Stimulated activated CD4-positive, alpha-beta T cell treated with anti-CD3 and anti-CD28 coated beads, Interleukin-15, amount 100 ng/mL, for 48 hours (primary cell): ENCODE data around the gene RRAD.
"Not testable (repeated sequence)": the region's sequence is repeated elsewhere in the genome, so short reads cannot be mapped to it uniquely, and the experiment has no call there.

ENCODE experiments used
- DNase-seq, 2 donors: peaks; one replicate each; pipeline ENCODE4 v3.0.0-alpha.2; 2020; ENCODE audit warnings: low read depth in 2 of 2

Gene RRAD

GRCh38 chr16:66900721-66901441, 24.5 kb downstream of the RRAD start:
- DNase-seq = no peak

GRCh38 chr16:66899945-66900710, 25.2 kb downstream of the RRAD start:
- DNase-seq = no peak

DNA sequence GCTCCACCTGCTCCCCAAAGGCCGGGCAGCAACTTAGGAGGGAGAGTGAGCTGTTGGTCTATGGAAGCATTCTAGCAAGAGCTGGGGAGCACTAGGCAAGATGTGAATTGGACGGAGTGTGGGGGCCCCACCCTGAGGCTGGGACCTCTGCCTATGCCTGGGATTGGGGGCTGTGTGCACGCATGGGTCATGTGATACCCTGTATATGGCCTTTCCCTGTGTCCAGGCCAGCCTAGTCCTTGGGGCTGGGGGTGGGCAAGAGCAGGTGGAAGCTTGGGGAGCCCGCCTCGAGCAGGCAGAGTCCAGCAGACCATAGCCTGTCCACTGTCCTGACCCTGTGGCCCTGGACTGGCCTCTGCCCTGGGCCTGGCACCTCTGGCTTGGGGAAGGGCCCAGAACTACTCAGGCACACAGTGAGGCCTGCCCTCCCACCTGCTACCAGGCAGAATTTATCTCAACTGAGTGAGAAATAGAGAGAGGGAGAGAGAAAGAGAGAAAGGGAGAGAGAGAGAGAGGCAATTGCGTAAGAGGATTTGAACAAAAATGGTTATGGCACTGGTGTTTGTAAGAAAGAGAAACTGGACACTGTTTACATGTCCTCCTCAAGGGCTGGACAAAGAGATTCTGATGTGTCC, 25.9 kb downstream of the RRAD start:
- no peak for DNase-seq

DNA sequence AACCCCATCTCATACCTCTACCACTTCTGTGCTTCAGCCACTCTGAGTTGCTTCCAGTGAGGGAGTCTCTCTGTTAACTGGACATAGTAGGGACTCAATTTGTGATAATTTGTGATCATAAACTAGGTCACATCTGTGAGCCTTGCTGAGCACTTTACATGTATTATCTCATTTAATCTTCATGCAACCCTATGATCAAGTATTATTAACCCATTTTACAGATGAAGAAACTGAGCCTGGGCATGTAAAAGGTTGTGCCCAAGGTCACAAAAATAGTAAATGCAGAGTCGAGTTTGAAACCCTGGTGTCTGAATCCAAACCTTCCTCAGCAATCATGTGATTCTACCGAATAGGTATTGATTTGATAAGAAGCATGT, 26.4 kb downstream of the RRAD start:
- no peak for DNase-seq

GRCh38 chr16:66898207-66898606, 27.1 kb downstream of the RRAD start:
- no peak for DNase-seq

- not testable (repeated sequence) for DNase-seq
These were observed 28.7 kb downstream of the RRAD start for GRCh38 chr16:66896682-66897081.

GRCh38 chr16:66895999-66896398, 29.3 kb downstream of the RRAD start:
- DNase-seq = no peak

DNA sequence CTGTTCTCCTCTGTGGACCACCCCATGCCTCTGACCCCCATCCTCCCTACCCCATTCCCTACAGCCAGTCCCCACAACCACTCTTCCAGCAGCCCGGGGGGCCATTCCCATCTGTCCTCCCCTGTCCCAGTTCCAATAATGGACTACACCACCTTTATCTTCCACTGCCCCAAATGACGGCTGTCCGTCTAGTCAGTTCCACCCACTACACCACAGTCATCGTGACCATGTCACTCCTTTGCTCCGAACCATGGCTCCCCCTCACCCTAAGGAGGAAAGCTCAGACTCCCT, 29.7 kb downstream of the RRAD start:
- DNase-seq = no peak

DNA sequence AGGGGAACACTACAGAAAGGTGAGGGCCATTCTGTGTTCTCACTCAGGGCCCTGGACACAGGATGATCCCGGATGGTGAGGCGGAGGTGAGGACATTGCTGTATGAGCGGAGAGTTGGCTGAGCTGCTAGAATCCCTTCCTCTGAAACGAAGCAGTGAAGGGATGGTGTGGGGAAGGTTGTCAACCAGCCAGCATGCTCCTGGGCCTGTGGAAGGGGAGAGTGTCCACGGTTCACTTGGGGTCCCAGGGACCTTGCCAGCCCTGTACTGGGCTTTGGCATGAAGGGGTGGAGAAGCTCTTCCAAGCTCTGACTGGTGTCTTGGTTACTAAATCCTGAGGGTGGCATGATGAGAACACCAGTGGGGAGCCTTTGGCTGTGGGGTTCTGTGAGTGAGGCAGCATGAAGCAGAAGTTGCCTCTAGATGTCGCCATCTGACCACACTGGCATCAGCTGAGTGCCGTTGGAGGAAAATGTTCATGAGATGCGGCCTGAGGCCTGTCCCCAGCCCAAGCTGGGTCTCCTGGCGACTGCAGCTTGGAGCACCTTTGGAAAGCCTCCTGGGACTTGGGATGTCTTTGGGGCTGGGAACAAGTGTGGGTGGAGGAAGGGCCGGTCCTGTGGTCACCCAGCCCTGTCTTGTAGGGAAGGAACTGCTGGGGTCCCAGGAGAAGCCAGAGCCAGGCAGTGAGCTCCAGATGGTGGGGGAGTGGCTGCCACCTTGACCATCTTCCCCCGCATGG, 30.2 kb downstream of the RRAD start:
- DNase-seq = no peak

- no peak for DNase-seq
These were observed 31.3 kb downstream of the RRAD start for GRCh38 chr16:66894055-66894454.

GRCh38 chr16:66891797-66892196, 33.5 kb downstream of the RRAD start:
- no peak for DNase-seq

GRCh38 chr16:66891360-66891759, 34.0 kb downstream of the RRAD start:
- no peak for DNase-seq

- no peak for DNase-seq
These were observed 34.5 kb downstream of the RRAD start for GRCh38 chr16:66890799-66891198.

GRCh38 chr16:66889622-66890021, 35.7 kb downstream of the RRAD start:
- DNase-seq = no peak

DNA sequence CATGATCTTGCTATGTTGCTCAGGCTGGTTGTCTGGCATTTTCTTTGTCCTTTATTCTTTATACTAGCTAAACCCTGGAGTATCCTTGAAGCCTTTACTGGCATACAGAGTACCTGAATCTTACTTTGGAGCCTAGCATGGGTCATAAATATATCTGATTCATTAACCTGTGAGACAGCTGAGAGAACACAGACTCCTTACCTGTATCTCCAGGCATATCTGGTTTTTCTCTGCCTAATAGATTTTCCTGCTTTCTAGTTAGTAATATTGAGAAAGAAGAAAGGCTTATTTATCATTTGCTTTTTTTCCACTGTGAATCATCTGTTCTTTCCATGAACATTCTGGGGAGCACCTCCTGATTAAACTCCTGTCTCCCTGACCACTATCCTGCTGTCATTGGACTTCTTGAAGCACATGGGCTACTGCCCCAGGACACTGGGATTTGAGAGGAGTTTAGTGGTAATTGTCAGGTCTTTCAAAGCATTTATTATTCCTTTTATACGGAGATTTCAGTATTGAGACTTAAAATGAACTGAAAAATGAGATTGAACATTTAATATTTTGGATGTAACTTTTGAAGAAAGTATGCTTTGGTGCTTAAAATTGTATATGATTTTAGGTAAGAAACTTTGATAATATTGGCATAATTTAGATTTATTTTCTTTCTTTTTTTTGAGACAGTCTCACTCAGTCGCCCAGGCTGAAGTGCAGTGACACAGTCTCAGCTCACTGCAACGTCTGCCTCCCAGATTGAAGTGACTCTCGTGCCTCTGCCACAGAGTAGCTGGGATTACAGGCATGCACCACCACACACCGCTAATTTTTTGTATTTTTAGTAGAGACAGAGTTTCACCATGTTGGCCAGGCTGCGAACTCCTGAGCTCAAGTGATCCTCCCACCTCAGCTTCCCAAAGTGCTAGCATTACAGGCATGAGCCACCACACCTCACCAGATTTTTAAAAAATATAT, 36.4 kb downstream of the RRAD start:
- DNase-seq = no peak

DNA sequence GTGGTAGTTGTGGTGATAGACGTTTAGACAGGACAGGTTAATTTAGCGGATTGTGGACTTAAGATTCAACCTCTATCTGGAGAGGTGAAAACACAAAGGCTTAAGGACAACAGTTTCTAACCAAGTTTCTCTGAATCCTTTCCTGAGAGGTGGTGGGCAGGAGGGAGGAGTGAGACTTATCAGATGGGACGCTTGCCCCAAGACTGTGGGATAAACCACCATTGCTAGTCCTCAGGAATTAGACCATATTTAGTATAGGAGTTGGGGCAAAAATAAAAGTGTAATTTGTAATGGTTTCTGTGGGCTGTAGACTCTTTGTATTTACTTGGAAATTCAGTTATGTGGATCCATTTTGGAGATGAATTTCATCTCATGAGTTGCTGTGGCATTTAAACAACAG, 38.4 kb downstream of the RRAD start:
- no peak for DNase-seq

GRCh38 chr16:66886321-66886720, 39.0 kb downstream of the RRAD start:
- DNase-seq = no peak

DNA sequence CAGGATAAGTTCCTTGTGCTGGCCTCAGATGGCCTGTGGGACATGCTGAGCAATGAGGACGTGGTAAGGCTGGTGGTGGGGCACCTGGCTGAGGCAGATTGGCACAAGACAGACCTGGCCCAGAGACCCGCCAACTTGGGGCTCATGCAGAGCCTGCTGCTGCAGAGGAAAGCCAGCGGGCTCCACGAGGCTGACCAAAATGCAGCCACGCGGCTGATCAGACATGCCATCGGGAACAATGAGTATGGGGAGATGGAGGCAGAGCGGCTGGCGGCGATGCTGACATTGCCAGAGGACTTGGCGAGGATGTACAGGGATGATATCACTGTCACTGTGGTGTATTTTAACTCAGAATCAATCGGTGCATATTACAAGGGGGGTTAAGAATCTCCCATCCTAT, 39.8 kb downstream of the RRAD start:
- DNase-seq = no peak

DNA sequence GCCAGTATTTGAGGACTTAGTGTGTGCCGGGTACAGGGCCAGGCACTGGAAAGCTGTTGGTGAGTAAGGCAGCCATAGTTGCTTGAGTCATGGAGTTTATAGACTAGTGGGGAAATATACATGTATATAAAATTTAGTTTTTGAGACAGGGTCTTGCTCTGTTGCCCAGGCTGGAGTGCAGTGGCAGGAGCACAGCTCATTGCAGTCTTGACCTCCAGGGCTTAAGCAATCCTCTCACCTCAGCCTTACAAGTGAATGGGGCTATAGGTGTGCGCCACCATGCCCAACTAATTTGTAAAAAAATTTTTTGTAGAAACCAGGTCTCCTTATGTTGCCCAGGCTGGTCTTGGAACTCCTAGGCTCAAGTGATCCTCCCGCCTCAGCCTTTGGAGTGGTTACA, 42.6 kb downstream of the RRAD start:
- no peak for DNase-seq

DNA sequence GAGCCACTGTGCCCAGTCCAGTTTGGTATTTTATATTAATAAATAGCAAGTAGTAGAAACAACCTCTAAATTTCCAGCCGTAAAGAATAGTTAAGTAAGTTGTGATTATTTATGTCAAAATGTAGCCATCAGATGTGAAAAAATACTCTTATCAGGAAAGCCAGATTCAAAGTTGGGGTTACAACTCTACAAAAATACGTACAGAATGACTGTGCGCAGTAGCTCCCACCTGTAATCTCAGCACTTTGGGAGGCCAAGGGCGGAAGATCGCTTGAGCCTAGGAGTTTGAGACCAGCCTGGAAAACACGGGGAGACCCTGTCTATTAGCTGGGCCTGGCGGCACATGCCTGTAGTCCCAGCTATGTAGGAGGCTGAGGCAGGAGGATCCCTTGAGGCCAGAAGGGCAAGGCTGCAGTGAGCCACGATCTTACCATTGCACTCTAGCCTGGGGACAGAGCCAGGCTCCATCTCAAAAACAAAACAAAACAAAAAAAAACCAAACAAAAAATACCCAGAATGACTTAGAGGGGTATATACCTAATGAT, 43.3 kb downstream of the RRAD start:
- DNase-seq = no peak

DNA sequence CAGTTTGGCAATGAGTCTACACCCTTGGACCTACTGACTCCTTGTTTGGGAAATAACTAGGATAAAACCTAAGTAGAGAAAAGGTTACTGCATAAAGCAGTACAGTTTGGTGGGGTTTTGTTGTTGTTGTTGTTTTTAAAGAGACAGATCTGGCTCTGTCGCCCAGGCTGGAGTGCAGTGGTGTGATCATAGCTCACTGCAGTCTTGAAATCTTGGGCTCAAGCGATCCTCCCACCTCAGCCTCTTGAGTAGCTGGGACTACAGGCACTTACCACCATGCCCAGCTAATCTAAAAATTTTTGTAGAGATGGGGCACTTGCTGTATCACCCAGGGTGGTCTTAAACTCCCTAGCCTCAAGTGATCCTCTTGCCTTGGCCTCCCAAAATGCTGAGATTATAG, 43.8 kb downstream of the RRAD start:
- no peak for DNase-seq
